Loucy (cell line): ENCODE data around the gene COA8.

Source experiments
- CTCF ChIP-seq: fragments of 200-600 bp; sonication (generic); conservative IDR thresholded peaks from 2 replicates; pipeline ENCODE4 v1.5.1; 2014; ENCODE audit warnings: mild to moderate bottlenecking, antibody characterized with exemption, low read length
- EZH2phosphoT487 ChIP-seq: fragments of 200-600 bp; IDR thresholded peaks from 2 replicates; pipeline ENCODE4 v1.6.1; 2018; ENCODE audit warnings: antibody characterized with exemption, mild to moderate bottlenecking, moderate library complexity, borderline replicate concordance

DNA sequence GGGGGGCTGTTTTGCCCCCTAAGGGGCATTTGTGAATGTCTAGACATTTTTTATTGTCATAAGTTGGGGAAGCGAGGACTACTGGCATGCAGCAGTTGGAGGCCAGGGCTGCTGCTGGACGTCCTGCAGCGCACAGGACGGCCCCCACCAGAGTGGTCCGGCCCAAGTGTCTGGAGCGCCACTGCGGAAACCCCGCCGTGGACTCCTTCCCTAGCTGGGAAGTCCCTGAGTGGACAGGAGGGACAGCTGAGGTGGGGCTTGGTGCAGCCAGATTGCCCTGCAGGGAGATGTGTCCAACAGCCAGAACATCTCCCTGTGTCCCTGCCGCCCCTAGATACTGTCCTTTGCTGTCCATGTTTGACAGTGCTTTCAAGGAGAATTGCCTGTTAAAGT, 45.6 kb upstream of the COA8 start:
- TF ChIP-seq CTCF (no peak), EZH2phosphoT487 (no peak)
